Measurements from ENCODE around the gene RANBP9.
A peak's percentile ranks its signal among the peaks of the same experiment; 100 is the strongest.

RANBP9 gene

GRCh38 chr6:13678255-13678983, 33.2 kb downstream of the RANBP9 start:
- no peak overlapping the region for H3K4me3 Mint-ChIP-seq
- DNase-seq, result no peak
- H3K36me3 Mint-ChIP-seq, result peaks cover 31 to 62% of the 10 kb centered on the region in 2 donors
- no peak for ATAC-seq (replicated peaks)
- H3K9me3 Mint-ChIP-seq, result peaks cover 11 to 12% of the 10 kb centered on the region in 2 donors
- H3K27me3 Mint-ChIP-seq, result no peaks in the 10 kb centered on the region
- H3K4me1 Mint-ChIP-seq, result peaks cover 16 to 31% of the 10 kb centered on the region in 2 donors
- H3K27ac Mint-ChIP-seq, result no peak overlapping the region

- DNase-seq (no peak), ATAC-seq (replicated peaks) (no peak)
- no peak overlapping the region for H3K27ac Mint-ChIP-seq
- H3K27me3 Mint-ChIP-seq, result no peaks in the 10 kb centered on the region
- peaks cover 30 to 64% of the 10 kb centered on the region in 2 donors for H3K36me3 Mint-ChIP-seq
- H3K4me1 Mint-ChIP-seq, result peaks cover 15 to 33% of the 10 kb centered on the region in 2 donors
- no peak overlapping the region for H3K4me3 Mint-ChIP-seq
- H3K9me3 Mint-ChIP-seq, result peaks cover 11 to 12% of the 10 kb centered on the region in 2 donors
These were observed 33.8 kb downstream of the RANBP9 start for GRCh38 chr6:13677878-13678254.

GRCh38 chr6:13676551-13677156, 35.0 kb downstream of the RANBP9 start:
- no peaks in the 10 kb centered on the region for H3K27me3 Mint-ChIP-seq
- H3K4me3 Mint-ChIP-seq, result no peak overlapping the region
- H3K36me3 Mint-ChIP-seq, result peaks cover 33 to 70% of the 10 kb centered on the region in 2 donors
- peaks cover 23 to 41% of the 10 kb centered on the region in 2 donors for H3K4me1 Mint-ChIP-seq
- H3K9me3 Mint-ChIP-seq, result peaks cover 11 to 12% of the 10 kb centered on the region in 2 donors
- no peak for DNase-seq
- no peak overlapping the region for H3K27ac Mint-ChIP-seq
- ATAC-seq (replicated peaks), result no peak

GRCh38 chr6:13674533-13675190, 37.0 kb downstream of the RANBP9 start:
- Mint-ChIP-seq H3K27me3 (no peaks in the 10 kb centered on the region), H3K9me3 (peaks cover 10 to 11% of the 10 kb centered on the region in 2 donors), H3K4me1 (peaks cover 17 to 41% of the 10 kb centered on the region in 2 donors), H3K4me3 (no peak overlapping the region), H3K27ac (no peak overlapping the region), H3K36me3 (peaks cover 30 to 62% of the 10 kb centered on the region in 2 donors)
- DNase-seq (no peak), ATAC-seq (replicated peaks) (no peak)

- ATAC-seq (replicated peaks) (no peak), DNase-seq (no peak)
- H3K4me3 Mint-ChIP-seq, result no peak overlapping the region
- peaks cover 23 to 48% of the 10 kb centered on the region in 2 donors for H3K4me1 Mint-ChIP-seq
- peaks cover 10 to 11% of the 10 kb centered on the region in 2 donors for H3K9me3 Mint-ChIP-seq
- H3K36me3 Mint-ChIP-seq, result peaks cover 28 to 59% of the 10 kb centered on the region in 2 donors
- no peaks in the 10 kb centered on the region for H3K27me3 Mint-ChIP-seq
- H3K27ac Mint-ChIP-seq, result no peak overlapping the region
These were observed 37.7 kb downstream of the RANBP9 start for GRCh38 chr6:13673825-13674444.

GRCh38 chr6:13673368-13673767, 38.3 kb downstream of the RANBP9 start:
- Mint-ChIP-seq H3K27me3 (no peaks in the 10 kb centered on the region), H3K9me3 (peaks cover 11 to 13% of the 10 kb centered on the region in 2 donors), H3K36me3 (peaks cover 27 to 53% of the 10 kb centered on the region in 2 donors), H3K27ac (no peak overlapping the region), H3K4me1 (peaks cover 26 to 54% of the 10 kb centered on the region in 2 donors), H3K4me3 (no peak overlapping the region)
- no peak for DNase-seq
- ATAC-seq (replicated peaks), result no peak

GRCh38 chr6:13672904-13673303, 38.7 kb downstream of the RANBP9 start:
- Mint-ChIP-seq H3K36me3 (peaks cover 26 to 51% of the 10 kb centered on the region in 2 donors), H3K4me1 (peaks cover 29 to 58% of the 10 kb centered on the region in 2 donors), H3K27me3 (no peaks in the 10 kb centered on the region), H3K27ac (no peak overlapping the region), H3K9me3 (peaks cover 11 to 13% of the 10 kb centered on the region in 2 donors), H3K4me3 (no peak overlapping the region)
- ATAC-seq (replicated peaks), result no peak
- no peak for DNase-seq

- H3K9me3 Mint-ChIP-seq, result peaks cover 7 to 9% of the 10 kb centered on the region in 2 donors
- peaks cover 33 to 66% of the 10 kb centered on the region in 2 donors for H3K4me1 Mint-ChIP-seq
- ATAC-seq (replicated peaks), result no peak
- no peak overlapping the region for H3K4me3 Mint-ChIP-seq
- peaks cover 22 to 49% of the 10 kb centered on the region in 2 donors for H3K36me3 Mint-ChIP-seq
- H3K27me3 Mint-ChIP-seq, result no peaks in the 10 kb centered on the region
- DNase-seq, result no peak
- H3K27ac Mint-ChIP-seq, result no peak overlapping the region
These were observed 40.0 kb downstream of the RANBP9 start for GRCh38 chr6:13671548-13672127.

- ATAC-seq (replicated peaks), result no peak
- DNase-seq, result no peak
- H3K27ac Mint-ChIP-seq, result no peak overlapping the region
- peaks cover 36 to 73% of the 10 kb centered on the region in 2 donors for H3K4me1 Mint-ChIP-seq
- no peak overlapping the region for H3K4me3 Mint-ChIP-seq
- peaks cover 13 to 40% of the 10 kb centered on the region in 2 donors for H3K36me3 Mint-ChIP-seq
- peaks cover 0 to 4% of the 10 kb centered on the region in 2 donors for H3K9me3 Mint-ChIP-seq
- H3K27me3 Mint-ChIP-seq, result no peaks in the 10 kb centered on the region
These were observed 42.2 kb downstream of the RANBP9 start for GRCh38 chr6:13669476-13669875.

GRCh38 chr6:13668291-13668928, 43.2 kb downstream of the RANBP9 start:
- Mint-ChIP-seq H3K36me3 (peaks cover 12 to 33% of the 10 kb centered on the region in 2 donors), H3K4me1 (peaks cover 41 to 80% of the 10 kb centered on the region in 2 donors), H3K9me3 (peaks cover 0 to 2% of the 10 kb centered on the region in 2 donors), H3K27me3 (no peaks in the 10 kb centered on the region), H3K27ac (peak overlapping the region; percentile 88), H3K4me3 (peak overlapping the region; percentile 34 to 43)
- ATAC-seq (replicated peaks) (peak; percentile 99 to 100), DNase-seq (no peak)

GRCh38 chr6:13667655-13668054, 44.0 kb downstream of the RANBP9 start:
- Mint-ChIP-seq H3K4me3 (no peak overlapping the region), H3K36me3 (peaks cover 9 to 26% of the 10 kb centered on the region in 2 donors), H3K9me3 (peaks cover 0 to 2% of the 10 kb centered on the region in 2 donors), H3K4me1 (peaks cover 41 to 80% of the 10 kb centered on the region in 2 donors), H3K27me3 (no peaks in the 10 kb centered on the region), H3K27ac (no peak overlapping the region)
- no peak for ATAC-seq (replicated peaks)
- DNase-seq, result no peak

- Mint-ChIP-seq H3K4me3 (no peak overlapping the region), H3K36me3 (peaks cover 8 to 23% of the 10 kb centered on the region in 2 donors), H3K9me3 (peaks cover 0 to 2% of the 10 kb centered on the region in 2 donors), H3K27me3 (no peaks in the 10 kb centered on the region), H3K4me1 (peaks cover 43 to 80% of the 10 kb centered on the region in 2 donors), H3K27ac (no peak overlapping the region)
- no peak for DNase-seq
- no peak for ATAC-seq (replicated peaks)
These were observed 45.2 kb downstream of the RANBP9 start for GRCh38 chr6:13666194-13667105.
